Activated gamma-delta T cell (primary cell): Measurements from ENCODE around the gene ATP8A1.

Source experiments
- DNase-seq: peaks from one replicate; lab custom pipeline; 2025; lab: John Stamatoyannopoulos, UW

Gene ATP8A1

GRCh38 chr4:42568610-42569207 lies 88.2 kb downstream of the ATP8A1 start:
- DNase-seq, result no peak

- no peak for DNase-seq
Measured at GRCh38 chr4:42566835-42567234, 90.1 kb downstream of the ATP8A1 start.

GRCh38 chr4:42562016-42562415 lies 94.9 kb downstream of the ATP8A1 start:
- DNase-seq, result no peak

- DNase-seq, result no peak
Measured at GRCh38 chr4:42561031-42561430, 95.9 kb downstream of the ATP8A1 start.

- no peak for DNase-seq
Measured at GRCh38 chr4:42560467-42560861, 96.4 kb downstream of the ATP8A1 start.

- no peak for DNase-seq
Measured at GRCh38 chr4:42558156-42558555, 98.7 kb downstream of the ATP8A1 start.

GRCh38 chr4:42555828-42556227 lies 101.1 kb downstream of the ATP8A1 start:
- no peak for DNase-seq

GRCh38 chr4:42554072-42554471 lies 102.8 kb downstream of the ATP8A1 start:
- DNase-seq, result no peak

GRCh38 chr4:42549896-42550295 lies 107.0 kb downstream of the ATP8A1 start:
- no peak for DNase-seq

GRCh38 chr4:42547805-42548204 lies 109.1 kb downstream of the ATP8A1 start:
- DNase-seq, result no peak

- no peak for DNase-seq
Measured at GRCh38 chr4:42543762-42544161, 113.1 kb downstream of the ATP8A1 start.

- DNase-seq, result no peak
Measured at GRCh38 chr4:42543126-42543525, 113.8 kb downstream of the ATP8A1 start.

GRCh38 chr4:42541647-42542046 lies 115.3 kb downstream of the ATP8A1 start:
- no peak for DNase-seq

- DNase-seq, result no peak
Measured at GRCh38 chr4:42533042-42533441, 123.9 kb downstream of the ATP8A1 start.

GRCh38 chr4:42531341-42532030 lies 125.4 kb downstream of the ATP8A1 start:
- DNase-seq, result no peak

GRCh38 chr4:42523066-42523718 lies 133.7 kb downstream of the ATP8A1 start:
- no peak for DNase-seq

GRCh38 chr4:42519803-42520417 lies 137.0 kb downstream of the ATP8A1 start:
- DNase-seq, result no peak

GRCh38 chr4:42515156-42515884 lies 141.6 kb downstream of the ATP8A1 start:
- no peak for DNase-seq

- DNase-seq, result no peak
Measured at GRCh38 chr4:42513748-42514492, 143.0 kb downstream of the ATP8A1 start.

- no peak for DNase-seq
Measured at GRCh38 chr4:42512226-42512625, 144.7 kb downstream of the ATP8A1 start.

GRCh38 chr4:42510225-42510624 lies 146.7 kb downstream of the ATP8A1 start:
- DNase-seq, result no peak
